Measurements from ENCODE around the gene TSHZ2.

Gene TSHZ2

DNA sequence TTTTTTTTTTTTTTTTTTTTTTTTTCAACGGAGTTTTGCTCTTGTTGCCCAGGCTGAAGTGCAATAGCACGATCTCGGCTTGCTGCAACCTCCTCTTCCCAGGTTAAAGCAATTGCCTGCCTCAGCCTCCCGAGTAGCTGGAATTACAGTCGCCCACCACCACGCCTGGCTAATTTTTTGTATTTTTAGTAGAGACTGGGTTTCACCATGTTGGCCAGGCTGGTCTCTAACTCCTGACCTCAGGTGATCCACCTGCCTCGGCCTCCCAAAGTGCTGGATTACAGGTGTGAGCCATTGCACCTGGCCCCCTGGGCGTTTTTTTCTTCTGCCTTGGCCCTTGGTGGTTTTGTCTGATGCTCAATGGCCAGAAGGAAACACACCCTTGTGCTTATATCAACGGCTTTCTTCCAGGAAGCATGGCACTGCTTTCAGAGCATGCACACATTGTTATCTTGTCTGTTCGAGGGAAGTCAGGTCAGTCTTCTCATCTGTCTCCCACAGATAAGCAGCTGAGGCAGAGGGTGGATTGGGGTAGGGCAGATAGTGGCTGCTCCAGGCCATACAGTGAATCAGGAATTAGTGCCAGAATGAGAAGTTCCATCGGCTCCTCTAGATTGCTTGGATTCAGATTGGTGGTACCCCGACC, 203.1 kb downstream of the TSHZ2 start:
- Histone ChIP-seq H3K36me3 (ENCODE audit: control insufficient read depth, insufficient read depth, low read length) (no peaks in the 10 kb centered on the region), H3K27me3 (replicated peaks; ENCODE audit: control insufficient read depth, insufficient read depth, low read length) (no peaks in the 10 kb centered on the region; the same call in none of the 2 replicates), H3K4me3 (replicated peaks; ENCODE audit: low read depth, low read length) (no peak overlapping the region)
- no peak for DNase-seq (ENCODE audit: extremely low read depth, insufficient read length)
- TF ChIP-seq, protein P1, sequence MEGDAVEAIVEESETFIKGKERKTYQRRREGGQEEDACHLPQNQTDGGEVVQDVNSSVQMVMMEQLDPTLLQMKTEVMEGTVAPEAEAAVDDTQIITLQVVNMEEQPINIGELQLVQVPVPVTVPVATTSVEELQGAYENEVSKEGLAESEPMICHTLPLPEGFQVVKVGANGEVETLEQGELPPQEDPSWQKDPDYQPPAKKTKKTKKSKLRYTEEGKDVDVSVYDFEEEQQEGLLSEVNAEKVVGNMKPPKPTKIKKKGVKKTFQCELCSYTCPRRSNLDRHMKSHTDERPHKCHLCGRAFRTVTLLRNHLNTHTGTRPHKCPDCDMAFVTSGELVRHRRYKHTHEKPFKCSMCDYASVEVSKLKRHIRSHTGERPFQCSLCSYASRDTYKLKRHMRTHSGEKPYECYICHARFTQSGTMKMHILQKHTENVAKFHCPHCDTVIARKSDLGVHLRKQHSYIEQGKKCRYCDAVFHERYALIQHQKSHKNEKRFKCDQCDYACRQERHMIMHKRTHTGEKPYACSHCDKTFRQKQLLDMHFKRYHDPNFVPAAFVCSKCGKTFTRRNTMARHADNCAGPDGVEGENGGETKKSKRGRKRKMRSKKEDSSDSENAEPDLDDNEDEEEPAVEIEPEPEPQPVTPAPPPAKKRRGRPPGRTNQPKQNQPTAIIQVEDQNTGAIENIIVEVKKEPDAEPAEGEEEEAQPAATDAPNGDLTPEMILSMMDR (IDR thresholded peaks at IDR 0.05; ENCODE audit: insufficient read depth, low read length, poor library complexity, severe bottlenecking): no peak

DNA sequence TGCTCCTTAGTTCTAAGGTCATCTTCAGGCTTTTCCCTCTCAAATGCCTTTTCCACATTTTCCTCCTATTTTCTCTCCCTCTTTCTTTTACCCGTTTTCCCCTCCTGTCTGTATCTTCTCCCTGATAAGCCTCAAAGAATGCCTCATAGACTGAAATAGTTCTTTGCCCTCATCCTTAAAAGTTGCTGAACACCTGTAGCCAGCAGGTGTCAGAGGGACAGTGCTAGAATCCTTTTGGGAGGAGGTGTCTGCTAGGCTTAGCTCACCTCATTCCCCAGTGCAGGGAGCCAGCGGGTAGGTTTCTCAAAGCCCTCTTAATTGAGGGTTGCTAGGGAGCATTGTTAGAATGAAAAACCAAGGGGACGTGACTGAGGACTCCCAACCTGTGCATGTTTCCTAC, 204.0 kb downstream of the TSHZ2 start:
- no peaks in the 10 kb centered on the region for H3K36me3 ChIP-seq (ENCODE audit: control insufficient read depth, insufficient read depth, low read length)
- DNase-seq (ENCODE audit: extremely low read depth, insufficient read length): no peak
- no peak overlapping the region for H3K4me3 ChIP-seq (replicated peaks; ENCODE audit: low read depth, low read length)
- no peaks in the 10 kb centered on the region; the same call in none of the 2 replicates for H3K27me3 ChIP-seq (replicated peaks; ENCODE audit: control insufficient read depth, insufficient read depth, low read length)
- TF ChIP-seq, protein P1 (IDR thresholded peaks at IDR 0.05; ENCODE audit: insufficient read depth, low read length, poor library complexity, severe bottlenecking): no peak

GRCh38 chr20:53177687-53178086, 205.5 kb downstream of the TSHZ2 start:
- Histone ChIP-seq H3K27me3 (replicated peaks; ENCODE audit: control insufficient read depth, insufficient read depth, low read length) (no peaks in the 10 kb centered on the region; the same call in none of the 2 replicates), H3K36me3 (ENCODE audit: control insufficient read depth, insufficient read depth, low read length) (no peaks in the 10 kb centered on the region), H3K4me3 (replicated peaks; ENCODE audit: low read depth, low read length) (no peak overlapping the region)
- TF ChIP-seq, protein P1 (IDR thresholded peaks at IDR 0.05; ENCODE audit: insufficient read depth, low read length, poor library complexity, severe bottlenecking): no peak
- no peak for DNase-seq (ENCODE audit: extremely low read depth, insufficient read length)

- Histone ChIP-seq H3K4me3 (replicated peaks; ENCODE audit: low read depth, low read length) (no peak overlapping the region), H3K36me3 (ENCODE audit: control insufficient read depth, insufficient read depth, low read length) (no peaks in the 10 kb centered on the region), H3K27me3 (replicated peaks; ENCODE audit: control insufficient read depth, insufficient read depth, low read length) (no peaks in the 10 kb centered on the region; the same call in 1 of the 2 replicates)
- no peak for DNase-seq (ENCODE audit: extremely low read depth, insufficient read length)
- TF ChIP-seq, protein P1 (IDR thresholded peaks at IDR 0.05; ENCODE audit: insufficient read depth, low read length, poor library complexity, severe bottlenecking): no peak
Observed at GRCh38 chr20:53179749-53180148, 207.6 kb downstream of the TSHZ2 start.

- H3K27me3 ChIP-seq (replicated peaks; ENCODE audit: control insufficient read depth, insufficient read depth, low read length): no peaks in the 10 kb centered on the region; the same call in 1 of the 2 replicates
- TF ChIP-seq, protein P1 (IDR thresholded peaks at IDR 0.05; ENCODE audit: insufficient read depth, low read length, poor library complexity, severe bottlenecking): no peak
- H3K4me3 ChIP-seq (replicated peaks; ENCODE audit: low read depth, low read length): no peak overlapping the region
- no peaks in the 10 kb centered on the region for H3K36me3 ChIP-seq (ENCODE audit: control insufficient read depth, insufficient read depth, low read length)
- DNase-seq (ENCODE audit: extremely low read depth, insufficient read length): no peak
Observed at GRCh38 chr20:53180928-53181362, 208.8 kb downstream of the TSHZ2 start.
